Activated CD8-positive, alpha-beta memory T cell treated with anti-CD3 and anti-CD28 coated beads, Interleukin-2, amount 50 U/mL, for 24 hours (primary cell): ENCODE data around the gene E2F2.

Source experiments
- DNase-seq: peaks from one replicate; pipeline ENCODE4 v3.0.0-alpha.2; 2020; ENCODE audit errors: extremely low read depth

Gene E2F2

DNA sequence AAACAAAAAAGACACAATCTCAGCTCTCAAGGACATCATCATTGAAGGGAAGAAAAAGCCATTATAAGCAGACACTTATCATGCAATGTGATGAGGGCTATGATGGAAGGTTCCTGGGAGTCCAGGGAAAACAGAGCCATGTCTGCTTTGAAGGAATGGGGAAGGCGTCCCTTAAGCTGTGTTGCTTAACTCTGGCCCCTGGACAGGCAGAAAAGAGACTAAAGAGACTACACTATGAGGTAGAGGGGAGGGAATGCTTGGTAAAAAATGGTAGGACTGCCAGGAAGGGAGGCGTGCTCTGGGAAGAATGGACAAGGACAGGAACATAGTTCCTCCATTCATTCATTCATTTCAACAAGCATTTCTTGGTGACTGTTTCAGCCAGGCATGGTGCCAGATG is 68.3 kb downstream of the E2F2 start:
- no peak for DNase-seq

GRCh38 chr1:23461050-23461449 is 70.0 kb downstream of the E2F2 start:
- DNase-seq, result no peak

DNA sequence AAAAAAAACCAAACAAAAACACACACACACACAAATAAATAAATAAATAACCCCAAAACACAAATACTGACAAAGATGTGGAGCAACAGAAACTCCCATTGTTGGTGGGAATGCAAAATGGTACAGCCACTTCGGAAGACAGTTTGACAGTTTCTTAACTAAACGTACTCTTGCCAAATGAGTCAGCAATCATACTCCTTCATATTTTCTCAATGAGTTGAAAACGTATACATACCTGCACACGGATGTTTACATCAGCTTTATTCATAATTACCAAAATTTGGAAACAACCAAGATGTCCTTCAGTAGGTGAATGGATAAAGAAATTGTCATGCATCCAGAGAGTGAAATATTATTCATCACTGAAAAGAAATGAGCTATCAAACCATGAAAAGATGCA is 70.5 kb downstream of the E2F2 start:
- no peak for DNase-seq

DNA sequence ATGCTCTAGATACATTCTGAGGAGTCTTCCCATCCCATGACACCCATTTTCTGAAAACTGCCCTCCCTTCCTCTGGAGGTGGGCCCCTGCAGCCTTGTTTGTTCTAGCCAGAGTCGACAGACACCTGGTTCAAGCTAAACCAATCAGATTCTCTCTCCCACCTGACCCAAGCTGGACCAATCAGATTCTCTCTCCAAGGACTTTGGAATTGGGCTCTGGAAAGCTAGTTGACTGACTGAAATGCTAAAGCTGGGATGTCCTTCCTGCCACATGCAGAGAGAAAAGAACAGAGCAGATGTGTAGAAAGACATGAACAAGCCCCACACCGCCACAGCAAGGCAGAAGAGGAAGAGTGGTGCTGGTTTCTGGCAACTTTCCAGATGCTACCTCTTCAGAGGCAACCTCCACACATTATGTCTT is 71.7 kb downstream of the E2F2 start:
- DNase-seq, result no peak
